ENCODE measurements around the gene GALM. TPM values are rescaled to one million over a fixed set of nuclear protein-coding genes. Genes with fewer than 3 reads are reported as not detected.
A peak's percentile ranks its signal among the peaks of the same experiment; 100 is the strongest.
"Not testable (repeated sequence)": the region's sequence is repeated elsewhere in the genome, so short reads cannot be mapped to it uniquely, and the experiment has no call there.

GALM gene
- total and polyA plus RNA-seq, 2 donors: 12.7 to 16.8 TPM

DNA sequence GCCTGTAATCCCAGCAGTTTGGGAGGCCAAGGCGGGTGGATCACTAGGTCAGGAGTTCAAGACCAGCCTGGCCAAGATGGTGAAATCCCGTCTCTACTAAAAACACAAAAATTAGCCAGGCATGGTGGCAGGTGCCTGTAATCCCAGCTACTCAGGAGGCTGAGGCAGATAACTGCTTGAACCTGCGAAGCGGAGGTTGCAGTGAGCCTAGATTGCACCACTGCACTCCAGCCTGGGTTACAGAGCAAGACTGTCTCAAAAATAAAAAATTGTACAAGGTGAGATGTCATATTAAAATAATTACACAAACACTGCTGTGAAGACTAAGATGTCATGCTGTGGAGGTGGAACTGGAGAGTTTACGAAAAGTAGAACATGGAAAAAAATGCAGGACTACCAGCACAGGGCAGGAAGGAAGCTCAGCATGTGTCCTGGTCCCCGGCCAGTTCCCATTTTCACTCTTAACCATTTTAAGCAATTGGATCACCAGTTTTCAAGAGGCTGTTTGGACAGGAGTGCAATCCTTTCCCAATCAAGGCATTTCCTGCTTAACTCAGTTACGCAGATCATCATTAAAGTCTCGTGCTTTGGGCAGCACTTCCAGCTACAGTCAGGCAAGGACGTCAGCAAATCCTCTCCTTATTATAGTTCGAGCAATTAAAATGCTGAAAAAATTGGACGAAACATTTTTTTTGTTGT is 71.2 kb downstream of the GALM start:
- not testable (repeated sequence) for H3K4me1 ChIP-seq (ENCODE audit: insufficient read depth); H3K36me3 ChIP-seq (ENCODE audit: insufficient read depth); DNase-seq (ENCODE audit: extremely low spot score); H3K27ac ChIP-seq (ENCODE audit: low read depth); H3K4me3 ChIP-seq (ENCODE audit: low read depth, low read length)
- WGBS: 81% methylated on average over 11 of the region's 11 CpGs

DNA sequence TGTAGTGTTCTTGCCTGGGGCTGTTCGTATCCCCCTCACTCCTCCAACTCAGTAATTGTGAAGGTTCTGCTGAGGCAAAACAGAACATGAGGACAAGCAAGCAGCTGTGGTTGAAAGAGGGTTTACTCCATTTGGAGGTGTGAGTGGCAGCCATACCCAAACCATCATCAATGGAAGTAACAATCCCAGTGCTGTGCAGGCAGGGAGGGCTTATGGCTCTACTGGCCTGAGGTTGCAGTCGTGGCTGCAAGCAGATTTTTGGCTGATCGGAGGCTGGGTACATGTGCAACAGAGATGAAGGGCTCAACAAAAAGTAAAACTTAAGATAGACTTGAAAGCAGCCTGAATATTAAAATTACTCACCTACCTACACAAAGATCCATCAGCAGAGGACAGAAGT is 72.0 kb downstream of the GALM start:
- 88% methylated on average over 3 of the region's 3 CpGs for WGBS
- peaks cover 1% of the 10 kb centered on the region for H3K4me1 ChIP-seq (ENCODE audit: insufficient read depth)
- H3K27ac ChIP-seq (ENCODE audit: low read depth): no peak overlapping the region

DNA sequence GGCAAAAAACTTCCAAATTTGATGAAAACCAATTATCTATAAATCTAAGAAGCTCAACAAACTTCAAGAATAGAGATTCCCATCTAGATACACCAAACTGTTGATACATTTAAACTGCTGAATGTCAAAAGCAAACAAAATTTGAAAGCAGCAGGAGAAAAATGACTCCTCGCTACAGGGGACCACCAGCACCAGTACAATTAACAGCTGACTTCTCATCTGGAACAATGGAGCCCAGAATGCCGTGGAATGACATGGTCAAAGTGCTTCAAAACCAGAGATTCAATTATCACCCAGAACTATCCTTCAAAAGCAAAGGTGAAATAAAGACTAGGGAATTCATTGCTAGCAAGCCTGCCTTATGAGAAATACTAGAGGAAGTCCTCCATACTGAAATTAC is 73.6 kb downstream of the GALM start:
- Histone ChIP-seq H3K27ac (ENCODE audit: low read depth) (no peak overlapping the region), H3K4me1 (ENCODE audit: insufficient read depth) (peaks cover 1% of the 10 kb centered on the region), H3K36me3 (ENCODE audit: insufficient read depth) (peaks cover 2% of the 10 kb centered on the region), H3K4me3 (ENCODE audit: low read depth, low read length) (no peak overlapping the region)
- WGBS: 96% methylated on average over 2 of the region's 2 CpGs
- no peak for DNase-seq (ENCODE audit: extremely low spot score)

More for the DNA sequence above, 72.0 kb downstream of the GALM start:
- Histone ChIP-seq H3K4me3 (ENCODE audit: low read depth, low read length) (no peak overlapping the region), H3K36me3 (ENCODE audit: insufficient read depth) (peaks cover 4% of the 10 kb centered on the region)
- no peak for DNase-seq (ENCODE audit: extremely low spot score)

DNA sequence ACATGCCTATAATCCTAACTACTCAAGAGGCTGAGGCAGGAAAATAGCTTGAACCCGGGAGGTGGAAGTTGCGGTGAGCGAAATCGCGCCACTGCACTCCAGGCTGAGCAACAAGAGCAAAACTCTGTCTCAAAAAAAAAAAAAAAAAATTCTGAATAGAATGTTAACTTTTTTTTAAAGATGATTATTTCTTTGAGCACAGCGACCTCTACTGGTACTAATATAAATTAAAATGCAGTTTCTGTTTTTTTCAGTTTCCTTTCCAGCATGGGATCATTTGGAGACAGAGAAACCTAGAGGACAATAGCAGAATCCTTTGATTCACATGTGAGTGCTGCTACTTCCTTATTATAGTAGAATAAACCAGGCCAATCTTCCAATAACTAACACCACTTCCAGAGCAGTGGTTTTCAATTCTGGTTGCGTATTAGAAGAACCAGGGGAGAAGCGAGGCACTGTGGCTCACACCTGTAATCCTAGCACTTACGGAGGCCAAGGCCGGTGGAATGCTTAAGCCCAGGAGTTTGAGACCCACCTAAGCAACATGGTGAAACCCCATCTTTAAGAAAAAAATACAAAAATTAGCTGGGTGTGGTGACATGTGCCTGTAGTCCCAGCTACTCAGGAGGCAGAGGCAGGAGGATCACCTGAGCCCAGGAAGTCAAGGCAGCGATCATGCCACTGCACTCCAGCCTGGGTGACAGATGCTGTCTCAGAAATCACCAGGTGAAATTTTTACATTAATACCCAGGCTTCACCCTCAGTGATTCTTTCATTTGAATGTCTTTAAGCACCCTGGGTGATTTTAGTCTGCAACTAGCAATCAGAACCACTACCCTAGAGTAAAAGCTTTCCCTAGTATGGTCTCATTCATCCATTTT is 75.2 kb downstream of the GALM start:
- no peaks in the 10 kb centered on the region for H3K4me1 ChIP-seq (ENCODE audit: insufficient read depth)
- no peak overlapping the region for H3K4me3 ChIP-seq (ENCODE audit: low read depth, low read length)
- WGBS: 70% methylated on average over 11 of the region's 11 CpGs
- peaks cover 2% of the 10 kb centered on the region for H3K36me3 ChIP-seq (ENCODE audit: insufficient read depth)
- H3K27ac ChIP-seq (ENCODE audit: low read depth): no peak overlapping the region
- no peak for DNase-seq (ENCODE audit: extremely low spot score)

DNA sequence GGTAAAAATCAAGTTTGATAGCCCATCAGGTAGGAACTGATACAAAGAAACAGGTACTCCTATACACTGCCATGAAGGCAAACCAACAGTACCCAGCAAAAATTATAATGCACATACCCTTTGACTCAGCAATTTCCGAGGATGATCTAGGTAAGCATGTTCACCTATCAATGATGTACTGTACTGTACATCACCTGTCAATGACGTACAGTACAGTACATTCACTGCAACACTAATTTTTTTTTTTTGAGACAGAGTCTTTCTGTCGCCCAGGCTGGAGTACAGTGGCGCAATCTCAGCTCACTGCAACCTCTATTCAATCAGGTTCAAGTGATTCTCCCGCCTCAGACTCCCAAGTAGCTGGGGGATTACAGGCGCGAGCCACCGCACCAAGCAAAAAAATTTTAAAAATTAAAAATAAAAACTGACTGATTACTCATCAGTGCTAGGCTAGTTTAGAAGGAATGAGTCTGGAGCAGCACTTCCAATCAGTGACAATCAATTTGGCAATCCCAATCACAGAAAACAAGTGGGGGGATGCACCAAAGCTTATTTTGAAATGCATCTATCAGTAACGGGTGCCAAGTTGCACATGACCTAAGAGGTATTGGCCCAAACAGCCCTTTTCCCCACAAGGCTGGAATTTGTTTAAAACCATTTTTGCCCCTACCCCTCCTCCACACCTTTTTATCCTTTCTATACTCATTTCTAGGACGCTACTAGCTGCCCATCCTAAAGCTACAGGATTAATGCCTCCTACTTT is 77.1 kb downstream of the GALM start:
- H3K27ac ChIP-seq (ENCODE audit: low read depth): no peak overlapping the region
- no peaks in the 10 kb centered on the region for H3K4me1 ChIP-seq (ENCODE audit: insufficient read depth)
- H3K4me3 ChIP-seq (ENCODE audit: low read depth, low read length): no peak overlapping the region
- H3K36me3 ChIP-seq (ENCODE audit: insufficient read depth): peaks cover 7% of the 10 kb centered on the region
- DNase-seq (ENCODE audit: extremely low spot score): no peak
- 82% methylated on average over 10 of the region's 10 CpGs for WGBS

DNA sequence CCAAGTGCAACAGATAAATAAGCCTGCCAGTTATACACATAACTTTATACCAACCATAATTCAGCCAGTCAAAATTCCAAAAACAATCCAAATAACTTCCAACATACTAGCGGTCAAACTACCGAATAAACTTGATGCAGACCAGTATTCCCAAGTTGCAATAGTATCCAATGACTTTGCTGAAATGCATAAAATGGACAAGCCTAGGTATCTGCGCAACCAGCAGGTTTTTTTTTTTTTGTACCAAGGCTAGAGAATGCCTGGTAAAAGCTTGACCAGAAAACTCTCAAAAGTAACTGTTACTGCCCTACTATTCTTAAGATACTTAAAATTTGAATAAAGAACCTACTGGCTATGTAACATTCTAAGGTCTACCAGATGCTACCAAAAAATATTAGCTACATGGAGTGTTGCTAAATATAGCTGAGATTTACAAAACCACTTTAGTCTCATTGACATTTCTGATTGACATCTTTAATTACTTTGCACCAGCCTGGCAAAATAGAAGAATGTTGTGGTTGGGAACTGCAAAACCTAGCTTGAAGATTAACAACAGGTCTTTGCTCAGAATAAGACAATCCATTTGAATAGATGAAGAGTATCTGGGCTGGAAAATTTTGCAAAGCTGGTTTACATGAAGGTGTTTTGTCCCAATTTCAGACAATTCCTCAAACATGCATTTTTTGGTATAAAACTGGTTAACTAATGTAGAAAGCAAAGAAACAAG is 77.9 kb downstream of the GALM start:
- H3K4me3 ChIP-seq (ENCODE audit: low read depth, low read length): no peak overlapping the region
- DNase-seq (ENCODE audit: extremely low spot score): no peak
- H3K36me3 ChIP-seq (ENCODE audit: insufficient read depth): peaks cover 10% of the 10 kb centered on the region
- 78% methylated on average over 3 of the region's 3 CpGs for WGBS
- H3K27ac ChIP-seq (ENCODE audit: low read depth): no peak overlapping the region
- no peaks in the 10 kb centered on the region for H3K4me1 ChIP-seq (ENCODE audit: insufficient read depth)

DNA sequence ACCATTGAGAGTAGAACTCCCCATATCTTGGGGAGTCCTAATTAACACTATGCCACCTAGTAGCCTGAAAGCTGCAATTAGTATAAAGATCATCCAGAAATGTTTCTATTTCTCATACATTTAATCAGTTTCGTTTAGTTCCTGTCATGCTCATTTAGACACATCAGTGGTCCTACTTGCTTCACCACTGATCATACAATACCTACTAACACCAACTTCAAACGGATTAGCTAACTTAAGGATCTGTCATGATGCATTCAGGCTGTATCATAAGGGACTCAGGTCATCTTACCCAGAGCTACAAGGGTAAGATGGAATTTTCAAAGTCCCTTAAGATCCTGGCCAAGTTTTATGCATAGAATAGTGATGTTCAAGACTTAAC is 78.5 kb downstream of the GALM start:
- Histone ChIP-seq H3K27ac (ENCODE audit: low read depth) (no peak overlapping the region), H3K4me3 (ENCODE audit: low read depth, low read length) (no peak overlapping the region), H3K36me3 (ENCODE audit: insufficient read depth) (peaks cover 10% of the 10 kb centered on the region), H3K4me1 (ENCODE audit: insufficient read depth) (no peaks in the 10 kb centered on the region)
- 47% methylated on average over 2 of the region's 2 CpGs for whole genome bisulfite sequencing
- DNase-seq (ENCODE audit: extremely low spot score): no peak

DNA sequence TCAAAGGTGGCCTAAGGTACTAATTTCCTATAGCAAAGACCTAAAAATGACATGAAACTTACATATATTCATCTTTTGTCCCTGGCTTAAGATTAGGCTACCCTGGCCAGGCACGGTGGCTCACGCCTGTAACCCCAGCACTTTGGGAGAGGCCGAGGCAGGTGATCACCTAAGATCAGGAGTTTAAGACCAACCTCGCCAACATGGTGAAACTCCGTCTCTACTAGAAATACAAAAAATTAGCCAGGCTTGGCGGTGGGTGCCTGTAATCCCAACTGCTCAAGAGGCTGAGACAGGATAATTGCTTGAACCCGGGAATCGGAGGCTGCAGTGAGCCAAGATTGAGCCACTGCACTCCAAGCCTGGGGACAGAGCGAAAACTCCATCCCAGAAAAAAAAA is 79.4 kb downstream of the GALM start:
- H3K4me1 ChIP-seq (ENCODE audit: insufficient read depth): no peaks in the 10 kb centered on the region
- H3K36me3 ChIP-seq (ENCODE audit: insufficient read depth): peaks cover 10% of the 10 kb centered on the region
- no peak overlapping the region for H3K4me3 ChIP-seq (ENCODE audit: low read depth, low read length)
- WGBS: 86% methylated on average over 9 of the region's 9 CpGs
- no peak for DNase-seq (ENCODE audit: extremely low spot score)
- no peak overlapping the region for H3K27ac ChIP-seq (ENCODE audit: low read depth)

DNA sequence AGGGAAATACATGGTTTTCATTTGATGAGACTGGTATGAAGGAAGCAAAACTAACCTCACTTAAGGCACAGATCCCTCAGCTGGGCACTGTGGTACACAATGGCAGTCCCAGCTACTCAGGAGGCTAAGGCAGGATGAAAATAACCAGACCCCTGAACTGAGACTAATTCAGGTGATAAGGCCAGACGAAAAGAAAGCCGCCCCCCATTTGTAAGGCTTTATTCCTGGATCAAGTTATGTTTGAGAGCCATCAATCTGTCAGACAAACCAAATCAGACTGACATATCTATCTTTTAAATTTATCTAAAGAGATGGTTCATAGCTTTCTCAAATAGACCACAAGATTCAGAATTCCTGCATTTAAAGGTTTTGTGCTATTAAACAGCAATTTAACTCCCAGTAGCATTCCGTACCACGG is 81.1 kb downstream of the GALM start:
- 58% methylated on average over 4 of the region's 4 CpGs for WGBS
- DNase-seq (ENCODE audit: extremely low spot score): no peak
- peaks cover 10% of the 10 kb centered on the region for H3K36me3 ChIP-seq (ENCODE audit: insufficient read depth)
- no peak overlapping the region for H3K4me3 ChIP-seq (ENCODE audit: low read depth, low read length)
- no peak overlapping the region for H3K27ac ChIP-seq (ENCODE audit: low read depth)
- no peaks in the 10 kb centered on the region for H3K4me1 ChIP-seq (ENCODE audit: insufficient read depth)

DNA sequence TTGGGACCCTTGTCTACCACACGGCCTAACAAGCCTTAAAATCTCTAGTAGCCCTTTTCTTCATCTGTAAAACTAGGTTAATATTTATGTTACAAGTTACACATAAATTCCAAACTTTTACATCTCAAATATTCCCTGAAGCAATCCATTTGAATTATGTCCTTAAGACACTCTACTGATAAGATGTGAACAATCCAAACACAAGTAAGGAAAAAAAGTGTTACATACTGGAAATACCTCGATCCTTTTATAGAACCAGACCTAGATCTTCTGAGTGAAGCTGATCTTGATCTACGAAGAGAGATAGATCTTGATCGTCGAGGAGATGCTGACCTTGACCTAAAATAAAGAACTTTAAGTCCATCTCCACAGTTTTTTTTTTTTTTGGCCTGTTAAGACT is 81.9 kb downstream of the GALM start:
- DNase-seq (ENCODE audit: extremely low spot score): no peak
- WGBS: 35% methylated on average over 5 of the region's 5 CpGs
- Histone ChIP-seq H3K4me3 (ENCODE audit: low read depth, low read length) (no peak overlapping the region), H3K27ac (ENCODE audit: low read depth) (no peak overlapping the region), H3K4me1 (ENCODE audit: insufficient read depth) (no peaks in the 10 kb centered on the region), H3K36me3 (ENCODE audit: insufficient read depth) (peaks cover 8% of the 10 kb centered on the region)

DNA sequence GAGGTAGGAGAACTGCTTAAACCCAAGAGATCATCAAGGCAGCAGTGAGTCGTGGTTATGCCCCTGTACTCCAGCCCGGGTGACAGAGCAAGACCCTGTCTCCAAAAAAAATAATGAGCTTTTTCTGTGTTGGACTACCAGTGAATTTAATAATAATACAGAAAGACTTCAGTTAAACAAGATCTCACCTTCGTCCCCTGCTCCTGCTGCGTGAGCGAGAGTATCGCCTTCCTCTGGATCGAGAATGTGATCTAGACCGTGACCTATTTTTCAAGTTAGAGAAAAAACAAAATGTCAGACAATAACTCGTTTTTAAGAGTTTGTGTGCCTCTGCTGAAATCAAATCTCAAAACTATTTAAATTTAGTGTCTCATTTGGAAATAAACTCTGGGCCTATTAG is 82.5 kb downstream of the GALM start:
- WGBS: 89% methylated on average over 9 of the region's 9 CpGs
- Histone ChIP-seq H3K36me3 (ENCODE audit: insufficient read depth) (peaks cover 8% of the 10 kb centered on the region), H3K4me3 (ENCODE audit: low read depth, low read length) (no peak overlapping the region), H3K27ac (ENCODE audit: low read depth) (no peak overlapping the region), H3K4me1 (ENCODE audit: insufficient read depth) (no peaks in the 10 kb centered on the region)
- no peak for DNase-seq (ENCODE audit: extremely low spot score)

DNA sequence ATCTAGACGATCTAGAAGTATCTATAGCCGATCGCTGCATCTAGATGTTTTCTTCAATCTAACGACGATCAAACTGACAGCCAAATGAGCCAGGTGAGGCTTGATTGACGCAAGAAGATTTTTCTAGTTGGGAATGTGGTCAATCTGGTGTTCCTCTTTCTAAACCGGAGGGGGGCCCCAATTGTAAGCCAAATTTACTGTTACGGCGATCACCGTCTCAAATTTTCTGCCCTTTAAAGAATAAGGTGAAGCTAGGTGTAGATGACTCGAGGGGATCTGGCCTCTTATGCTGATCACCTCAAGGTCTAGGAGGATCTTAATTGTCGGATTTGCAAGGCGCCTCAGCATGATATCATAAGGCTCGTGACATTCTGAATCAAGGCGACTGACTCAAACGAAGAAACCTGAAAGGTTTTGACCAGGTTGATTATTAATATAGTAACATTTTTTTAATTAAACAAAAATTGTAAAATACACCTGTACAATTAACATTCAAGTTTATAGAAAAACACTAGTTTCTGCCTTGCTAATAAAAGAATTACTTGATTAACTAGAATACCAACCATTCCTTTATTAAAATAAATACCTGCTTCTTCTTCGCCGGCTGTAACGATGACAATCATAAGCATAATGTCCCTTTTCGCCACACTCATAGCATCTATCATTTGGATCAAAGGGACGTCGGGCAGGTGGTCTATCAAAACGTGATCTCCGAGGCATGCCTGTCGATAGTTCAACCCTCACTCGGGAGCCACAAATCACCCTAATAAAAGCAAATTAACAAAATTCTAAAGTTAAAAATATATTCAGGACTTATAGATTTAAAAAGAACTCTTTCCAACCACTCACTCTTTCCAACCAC is 83.3 kb downstream of the GALM start:
- no peak for DNase-seq (ENCODE audit: extremely low spot score)
- no peak overlapping the region for H3K27ac ChIP-seq (ENCODE audit: low read depth)
- H3K4me1 ChIP-seq (ENCODE audit: insufficient read depth): no peaks in the 10 kb centered on the region
- peaks cover 8% of the 10 kb centered on the region for H3K36me3 ChIP-seq (ENCODE audit: insufficient read depth)
- WGBS: 59% methylated on average over 26 of the region's 26 CpGs
- H3K4me3 ChIP-seq (ENCODE audit: low read depth, low read length): peak overlapping the region; percentile 71
